Ishikawa (cell line): ENCODE data around the gene LUZP4.

Experiments used
- CEBPB ChIP-seq: IDR thresholded peaks from 2 replicates; pipeline ENCODE4 v1.6.1; 2012
- CREB1 ChIP-seq: IDR thresholded peaks from 2 replicates; pipeline ENCODE4 v1.6.1; 2012; ENCODE audit warnings: low read depth
- EGR1 ChIP-seq: IDR thresholded peaks from 2 replicates; pipeline ENCODE4 v1.6.1; 2012
- EP300 ChIP-seq: IDR thresholded peaks from 2 replicates; pipeline ENCODE4 v1.6.1; 2012; ENCODE audit warnings: borderline replicate concordance
- FOXM1 ChIP-seq: IDR thresholded peaks from 2 replicates; pipeline ENCODE4 v1.6.1; 2012; ENCODE audit warnings: low read depth, borderline replicate concordance
- MAX ChIP-seq: IDR thresholded peaks from 2 replicates; pipeline ENCODE4 v1.6.1; 2012
- NFIC ChIP-seq: IDR thresholded peaks from 2 replicates; pipeline ENCODE4 v1.6.1; 2012
- RAD21 ChIP-seq: IDR thresholded peaks from 2 replicates; pipeline ENCODE4 v1.6.1; 2012; ENCODE audit warnings: low read depth
- REST ChIP-seq: IDR thresholded peaks from 2 replicates; pipeline ENCODE4 v1.6.1; 2012; ENCODE audit warnings: low read depth, mild to moderate bottlenecking
- TCF12 ChIP-seq: IDR thresholded peaks from 2 replicates; pipeline ENCODE4 v1.6.1; 2012; ENCODE audit warnings: low read depth
- TEAD4 ChIP-seq: IDR thresholded peaks from 2 replicates; pipeline ENCODE4 v1.6.1; 2012
- USF1 ChIP-seq: IDR thresholded peaks from 2 replicates; pipeline ENCODE4 v1.6.1; 2012
- YY1 ChIP-seq: IDR thresholded peaks from 2 replicates; pipeline ENCODE4 v1.6.1; 2012; ENCODE audit warnings: low read depth
- ZBTB7A ChIP-seq: IDR thresholded peaks from 2 replicates; pipeline ENCODE4 v1.6.1; 2012; ENCODE audit warnings: low read depth

Gene LUZP4, protein sequence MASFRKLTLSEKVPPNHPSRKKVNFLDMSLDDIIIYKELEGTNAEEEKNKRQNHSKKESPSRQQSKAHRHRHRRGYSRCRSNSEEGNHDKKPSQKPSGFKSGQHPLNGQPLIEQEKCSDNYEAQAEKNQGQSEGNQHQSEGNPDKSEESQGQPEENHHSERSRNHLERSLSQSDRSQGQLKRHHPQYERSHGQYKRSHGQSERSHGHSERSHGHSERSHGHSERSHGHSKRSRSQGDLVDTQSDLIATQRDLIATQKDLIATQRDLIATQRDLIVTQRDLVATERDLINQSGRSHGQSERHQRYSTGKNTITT

DNA sequence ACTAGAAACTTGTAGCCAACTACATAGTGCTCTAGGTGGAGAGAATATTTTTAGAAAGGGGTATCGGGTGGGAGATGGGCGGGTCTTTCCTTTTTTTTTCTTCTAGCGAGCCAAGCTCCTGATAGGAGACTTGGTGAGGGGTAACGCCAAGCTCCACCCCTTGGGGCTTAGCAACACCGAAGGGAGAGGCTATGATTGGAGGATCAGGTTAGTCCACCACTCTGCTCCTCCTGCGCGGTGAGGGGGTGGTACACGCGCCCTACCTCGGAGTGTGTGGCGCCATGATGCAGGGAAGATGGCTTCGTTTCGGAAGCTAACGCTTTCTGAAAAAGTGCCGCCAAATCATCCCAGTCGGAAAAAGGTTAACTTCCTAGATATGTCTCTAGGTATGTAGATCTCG, at the start of gene LUZP4:
LUZP4 (plus strand) TSS at position 251 of the 400 bp plus-strand sequence; CDS start at position 296, 45 bp downstream.
- TF ChIP-seq CEBPB: no peak
- no peak for TF ChIP-seq NFIC
- TF ChIP-seq ZBTB7A: no peak
- TF ChIP-seq TCF12: no peak
- no peak for TF ChIP-seq TEAD4
- TF ChIP-seq EGR1: no peak

GRCh38 chrX:115251458-115252233, 37.9 kb upstream of the LUZP4 start:
- TF ChIP-seq REST (no peak), EP300 (no peak), TCF12 (no peak), TEAD4 (no peak), MAX (no peak), RAD21 (no peak), CREB1 (no peak), FOXM1 (no peak), NFIC (no peak), YY1 (no peak), EGR1 (no peak), USF1 (no peak)

- no peak for TF ChIP-seq TCF12
These were observed 34.5 kb upstream of the LUZP4 start for GRCh38 chrX:115255003-115255402.

DNA sequence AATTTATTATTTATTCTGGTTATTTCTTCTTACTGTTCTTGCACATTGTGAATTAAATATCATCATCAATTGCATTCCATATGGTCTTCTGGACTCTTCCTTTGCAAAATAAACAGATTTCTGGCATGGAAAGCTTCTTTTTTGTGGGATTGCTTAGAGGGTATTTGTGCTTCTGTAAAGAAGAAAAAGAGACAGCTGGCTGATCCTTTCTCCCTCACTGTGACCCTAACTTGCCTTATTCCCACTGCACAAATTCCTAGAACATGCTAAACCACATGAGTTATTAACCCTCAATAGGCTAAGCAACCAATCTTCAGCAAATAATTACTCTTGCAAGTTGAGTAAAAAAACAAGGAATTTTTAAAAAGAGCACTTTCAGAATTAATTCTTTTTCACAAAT, 31.8 kb upstream of the LUZP4 start:
- TF ChIP-seq TCF12 (no peak), REST (no peak), NFIC (no peak), EGR1 (no peak), USF1 (no peak), MAX (no peak)

GRCh38 chrX:115259238-115259875, 30.2 kb upstream of the LUZP4 start:
- no peak for TF ChIP-seq MAX
- no peak for TF ChIP-seq NFIC
- no peak for TF ChIP-seq TCF12
- no peak for TF ChIP-seq REST
- no peak for TF ChIP-seq EGR1
- no peak for TF ChIP-seq FOXM1
- no peak for TF ChIP-seq CEBPB
- TF ChIP-seq RAD21: no peak
